OCI-LY7 (cell line): ENCODE results near the gene MYO7A. TPM values are rescaled to one million over a fixed set of nuclear protein-coding genes. Genes with fewer than 3 reads are reported as not detected.
"Not testable (repeated sequence)": the region's sequence is repeated elsewhere in the genome, so short reads cannot be mapped to it uniquely, and the experiment has no call there.

Source experiments
- BruUV-seq: library from RNA; stranded (reverse); fragments of 400-500 nt; replicated peaks from 2 replicates; lab custom pipeline; 2021; lab: Mats Ljungman, UMichigan
- CTCF ChIA-PET: fragments of 300-600 bp; sonication (Branson Sonifier 250); formaldehyde crosslinking; loops from one replicate; lab custom pipeline; 2022; ENCODE audit warnings: antibody characterized with exemption; ENCODE audit not compliant: unreplicated experiment; lab: Charles Lee
- POLR2A ChIA-PET: fragments of 300-600 bp; sonication (Branson Sonifier 250); formaldehyde crosslinking; loops from one replicate; lab custom pipeline; 2022; ENCODE audit warnings: antibody characterized with exemption; lab: Charles Lee
- DNase-seq: peaks from one replicate; pipeline ENCODE4 v3.0.0-alpha.2; 2015; ENCODE audit warnings: low spot score
- H2AFZ ChIP-seq: fragments of 200-600 bp; sonication (generic), shearing (Covaris generic); 2 replicates; pipeline ENCODE4 v1.6.1; 2014; ENCODE audit warnings: mild to moderate bottlenecking, antibody characterized with exemption, low read length, moderate library complexity
- H3K27ac ChIP-seq: fragments of 200-600 bp; sonication (generic); 2 replicates; pipeline ENCODE4 v1.5.1; 2014; ENCODE audit warnings: mixed run types, low read depth, mild to moderate bottlenecking, moderate library complexity, low read length, inconsistent platforms; ENCODE audit not compliant: poor library complexity, severe bottlenecking
- H3K36me3 ChIP-seq: fragments of 200-600 bp; sonication (generic); 2 replicates; pipeline ENCODE4 v1.6.1; 2014; ENCODE audit warnings: mild to moderate bottlenecking, antibody characterized with exemption, low read length, moderate library complexity, mixed read lengths; ENCODE audit not compliant: insufficient read depth
- H3K4me1 ChIP-seq: fragments of 200-600 bp; sonication (generic); 2 replicates; pipeline ENCODE4 v1.5.1; 2014; ENCODE audit warnings: mild to moderate bottlenecking, low read length; ENCODE audit not compliant: insufficient read depth, poor library complexity, severe bottlenecking
- H3K4me2 ChIP-seq: fragments of 200-600 bp; sonication (generic); 2 replicates; pipeline ENCODE4 v1.6.1; 2014; ENCODE audit warnings: mild to moderate bottlenecking, low read length
- H3K4me3 ChIP-seq: fragments of 200-600 bp; sonication (generic); 2 replicates; pipeline ENCODE4 v1.5.1; 2014; ENCODE audit warnings: mild to moderate bottlenecking, low read depth, low read length; ENCODE audit not compliant: poor library complexity, severe bottlenecking
- H3K79me2 ChIP-seq: fragments of 200-600 bp; sonication (generic); 2 replicates; pipeline ENCODE4 v1.6.1; 2016; ENCODE audit warnings: low read depth, mild to moderate bottlenecking, low read length, moderate library complexity, mixed read lengths; ENCODE audit not compliant: insufficient read depth
- H3K9me2 ChIP-seq: fragments of 200-600 bp; sonication (generic); 2 replicates; pipeline ENCODE4 v1.6.1; 2016; ENCODE audit warnings: mild to moderate bottlenecking, low read length, mixed read lengths; ENCODE audit not compliant: insufficient read depth
- H3K9me3 ChIP-seq: fragments of 200-600 bp; sonication (generic); 2 replicates; pipeline ENCODE4 v1.6.1; 2014; ENCODE audit warnings: mild to moderate bottlenecking, mixed run types, low read length, mixed read lengths
- H4K20me1 ChIP-seq: fragments of 200-600 bp; sonication (generic); 2 replicates; pipeline ENCODE4 v1.6.1; 2014; ENCODE audit warnings: mild to moderate bottlenecking, antibody characterized with exemption, low read length, moderate library complexity, mixed read lengths; ENCODE audit not compliant: insufficient read depth
- EZH2phosphoT487 ChIP-seq: fragments of 200-600 bp; sonication (generic); IDR thresholded peaks from 2 replicates; pipeline ENCODE4 v1.6.1; 2018; ENCODE audit warnings: low read depth, borderline replicate concordance, mild to moderate bottlenecking, mixed run types, antibody characterized with exemption, low read length, moderate library complexity, mixed read lengths
- intact Hi-C: fragments of 100-400 bp; cut with micrococcal nuclease; formaldehyde crosslinking; loops from one replicate; pipeline ENCODE4 v1.10.0; 2022; ENCODE audit not compliant: unreplicated experiment
- total RNA-seq, 2 experiments: library from RNA; depleted of rRNA in 1 of 2; stranded (reverse); fragments of >200 nt in 1 of 2; shearing (Covaris generic) in 1 of 2; gene quantifications; 2 replicates each; pipeline ENCODE4 v1.2.3, GENCODE V29; 2014 to 2022
- TF ChIP-seq, protein P1 (sequence below): fragments of 200-600 bp; sonication (generic); conservative IDR thresholded peaks from 2 replicates; pipeline ENCODE4 v1.5.1; 2014; ENCODE audit warnings: mild to moderate bottlenecking, antibody characterized with exemption, low read length, moderate library complexity, mixed read lengths

MYO7A gene
- total RNA-seq, 2 experiments from 2014 or later: not detected

DNA sequence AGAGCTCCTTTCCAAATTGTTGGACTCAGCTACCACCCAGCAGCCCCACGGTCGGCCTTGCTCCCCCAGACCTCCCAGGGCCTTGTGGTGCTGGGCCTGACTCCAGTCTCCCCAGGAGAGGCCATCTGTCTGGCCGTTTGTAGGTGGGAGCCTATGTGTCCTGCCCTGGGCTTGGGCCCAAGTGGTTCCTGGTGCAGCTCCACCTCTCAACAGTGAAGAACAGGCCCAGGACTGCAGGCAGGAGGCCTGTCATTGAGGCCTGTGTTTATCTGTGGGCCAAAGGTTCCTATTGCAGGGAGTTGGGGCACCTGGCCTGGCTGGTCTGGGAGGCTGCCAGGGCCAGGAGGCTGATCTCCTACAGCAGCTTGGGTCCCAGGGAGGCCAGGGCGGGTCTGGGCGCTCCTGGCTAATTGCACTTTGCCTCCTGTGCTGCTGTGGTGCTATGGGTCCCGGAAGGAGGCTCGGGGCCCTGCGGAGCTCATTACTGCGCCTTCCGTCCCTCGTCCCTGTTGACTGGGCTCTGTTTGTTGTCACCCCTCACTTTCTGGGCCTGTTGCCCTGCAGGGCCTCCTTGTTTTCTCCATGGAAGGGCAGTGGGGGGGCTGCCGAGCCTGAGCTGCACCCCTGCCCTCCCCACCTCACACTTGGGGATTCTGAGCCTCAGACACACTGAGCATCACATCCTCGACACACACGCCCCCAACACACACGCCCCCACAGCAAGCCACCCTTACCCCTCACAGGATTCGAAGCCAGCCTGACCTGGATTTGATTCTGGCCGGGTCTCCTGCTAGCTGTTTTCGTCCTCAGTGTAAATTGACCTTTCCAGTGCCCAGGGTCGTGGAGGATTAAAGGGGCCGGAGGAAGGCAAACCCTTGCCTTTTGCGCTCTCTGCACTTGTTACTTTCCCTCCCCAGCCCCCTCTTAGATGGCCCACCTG lies 32.2 kb upstream of the MYO7A start:
- ChIA-PET CTCF (no interaction called here), POLR2A (interaction anchor here (0.6 kb wide), 1 partner anchor 56 kb away, joined by 3 read pairs; no protein-coding TSS in a partner anchor)
- no peaks in the 10 kb centered on the region for H4K20me1 ChIP-seq
- no TSS peak for BruUV-seq
- no peaks in the 10 kb centered on the region for H3K4me1 ChIP-seq
- H3K9me3 ChIP-seq: no peaks in the 10 kb centered on the region
- DNase-seq: no peak
- no peak overlapping the region for H2AFZ ChIP-seq
- TF ChIP-seq, protein P1, sequence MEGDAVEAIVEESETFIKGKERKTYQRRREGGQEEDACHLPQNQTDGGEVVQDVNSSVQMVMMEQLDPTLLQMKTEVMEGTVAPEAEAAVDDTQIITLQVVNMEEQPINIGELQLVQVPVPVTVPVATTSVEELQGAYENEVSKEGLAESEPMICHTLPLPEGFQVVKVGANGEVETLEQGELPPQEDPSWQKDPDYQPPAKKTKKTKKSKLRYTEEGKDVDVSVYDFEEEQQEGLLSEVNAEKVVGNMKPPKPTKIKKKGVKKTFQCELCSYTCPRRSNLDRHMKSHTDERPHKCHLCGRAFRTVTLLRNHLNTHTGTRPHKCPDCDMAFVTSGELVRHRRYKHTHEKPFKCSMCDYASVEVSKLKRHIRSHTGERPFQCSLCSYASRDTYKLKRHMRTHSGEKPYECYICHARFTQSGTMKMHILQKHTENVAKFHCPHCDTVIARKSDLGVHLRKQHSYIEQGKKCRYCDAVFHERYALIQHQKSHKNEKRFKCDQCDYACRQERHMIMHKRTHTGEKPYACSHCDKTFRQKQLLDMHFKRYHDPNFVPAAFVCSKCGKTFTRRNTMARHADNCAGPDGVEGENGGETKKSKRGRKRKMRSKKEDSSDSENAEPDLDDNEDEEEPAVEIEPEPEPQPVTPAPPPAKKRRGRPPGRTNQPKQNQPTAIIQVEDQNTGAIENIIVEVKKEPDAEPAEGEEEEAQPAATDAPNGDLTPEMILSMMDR: no peak
- TF ChIP-seq EZH2phosphoT487: no peak
- H3K27ac ChIP-seq: no peak overlapping the region
- no peaks in the 10 kb centered on the region for H3K79me2 ChIP-seq
- intact Hi-C loops: no loop called here
- no peaks in the 10 kb centered on the region for H3K9me2 ChIP-seq
- no peak overlapping the region for H3K4me2 ChIP-seq
- H3K36me3 ChIP-seq: no peaks in the 10 kb centered on the region
- no peak overlapping the region for H3K4me3 ChIP-seq

DNA sequence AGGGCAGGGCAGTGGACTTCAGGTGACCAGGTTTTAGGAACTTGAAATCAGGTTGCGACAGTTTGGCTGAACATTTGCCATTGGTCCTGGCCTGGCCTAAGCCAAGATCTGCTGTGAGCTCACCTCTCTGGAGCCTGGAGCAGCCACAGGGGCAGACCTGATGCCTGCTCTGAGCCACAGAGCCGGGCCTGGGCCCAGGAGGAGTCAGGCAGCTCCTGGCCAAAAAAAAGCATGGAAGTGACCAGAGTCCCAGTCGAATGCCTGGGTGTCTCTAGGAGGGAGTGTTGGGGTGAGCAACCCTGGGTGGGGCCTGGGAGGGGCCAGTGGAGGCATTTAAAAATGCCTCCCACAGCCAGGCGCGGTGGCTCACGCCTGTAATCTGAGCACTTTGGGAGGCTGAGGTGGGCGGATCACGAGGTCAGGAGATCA lies 31.4 kb upstream of the MYO7A start:
- Histone ChIP-seq H3K79me2 (no peaks in the 10 kb centered on the region), H3K9me3 (no peaks in the 10 kb centered on the region), H3K9me2 (no peaks in the 10 kb centered on the region), H3K4me2 (no peak overlapping the region), H2AFZ (no peak overlapping the region), H3K4me3 (no peak overlapping the region), H3K4me1 (no peaks in the 10 kb centered on the region), H3K27ac (no peak overlapping the region), H3K36me3 (no peaks in the 10 kb centered on the region), H4K20me1 (no peaks in the 10 kb centered on the region)
- DNase-seq: no peak
- intact Hi-C loops: no loop called here
- POLR2A ChIA-PET: no interaction called here
- CTCF ChIA-PET: no interaction called here
- no peak for TF ChIP-seq EZH2phosphoT487
- TF ChIP-seq, protein P1: no peak
- BruUV-seq: no TSS peak

DNA sequence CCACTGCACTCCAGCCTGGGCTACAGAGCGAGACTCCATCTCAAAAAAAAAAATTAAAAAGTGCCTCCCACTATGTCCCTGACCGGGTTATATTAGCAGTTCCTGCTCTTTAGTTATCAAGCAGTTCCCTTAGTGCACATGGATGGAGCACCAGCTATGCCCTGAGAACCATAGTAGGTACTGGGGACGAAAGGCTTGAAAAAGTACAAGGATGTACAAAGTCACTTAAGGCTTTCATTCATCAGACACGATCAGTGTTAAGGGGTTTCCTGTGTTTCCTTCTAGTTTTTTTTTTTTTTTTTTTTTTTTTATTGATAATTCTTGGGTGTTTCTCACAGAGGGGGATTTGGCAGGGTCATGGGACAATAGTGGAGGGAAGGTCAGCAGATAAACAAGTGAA lies 30.9 kb upstream of the MYO7A start:
- POLR2A ChIA-PET, H3K4me3 ChIP-seq: not testable (repeated sequence)

More for the DNA sequence above, 30.9 kb upstream of the MYO7A start:
- DNase-seq, BruUV-seq, H3K27ac ChIP-seq, H3K9me2 ChIP-seq, H3K4me2 ChIP-seq, CTCF ChIA-PET, intact Hi-C loops, H3K4me1 ChIP-seq, H4K20me1 ChIP-seq, H3K9me3 ChIP-seq, H2AFZ ChIP-seq, H3K36me3 ChIP-seq, H3K79me2 ChIP-seq: not testable (repeated sequence)
